Stimulated activated CD8-positive, alpha-beta memory T cell treated with anti-CD3 and anti-CD28 coated beads, Interleukin-2, amount 100 ng/mL, for 48 hours (primary cell): ENCODE measurements around the gene RAET1E.
"Not testable (repeated sequence)": the region's sequence is repeated elsewhere in the genome, so short reads cannot be mapped to it uniquely, and the experiment has no call there.

Source experiments
- DNase-seq, 2 donors: peaks; one replicate each; pipeline ENCODE4 v3.0.0-alpha.2; 2020; ENCODE audit warnings: low read depth in 2 of 2

Gene RAET1E

DNA sequence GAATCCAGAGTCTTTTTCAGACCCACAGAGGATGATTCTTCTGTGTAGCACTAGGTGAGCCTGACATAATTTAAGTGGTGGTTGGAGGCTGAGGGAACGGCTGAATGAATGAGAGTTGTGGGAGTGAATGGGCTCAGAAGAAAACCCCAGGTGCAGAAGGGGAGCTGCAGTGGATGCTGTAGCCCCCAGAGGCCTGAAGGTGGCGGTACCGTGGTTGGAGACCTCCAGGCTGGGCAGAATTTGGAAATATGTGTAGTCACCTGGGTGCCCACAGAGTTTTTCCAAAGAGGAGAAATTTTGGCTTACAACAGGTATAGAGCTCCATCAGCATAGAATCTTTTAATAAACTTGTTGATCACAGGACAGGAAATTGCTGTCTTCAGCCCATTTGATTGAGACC is 31.5 kb upstream of the RAET1E start:
- DNase-seq = no peak

DNA sequence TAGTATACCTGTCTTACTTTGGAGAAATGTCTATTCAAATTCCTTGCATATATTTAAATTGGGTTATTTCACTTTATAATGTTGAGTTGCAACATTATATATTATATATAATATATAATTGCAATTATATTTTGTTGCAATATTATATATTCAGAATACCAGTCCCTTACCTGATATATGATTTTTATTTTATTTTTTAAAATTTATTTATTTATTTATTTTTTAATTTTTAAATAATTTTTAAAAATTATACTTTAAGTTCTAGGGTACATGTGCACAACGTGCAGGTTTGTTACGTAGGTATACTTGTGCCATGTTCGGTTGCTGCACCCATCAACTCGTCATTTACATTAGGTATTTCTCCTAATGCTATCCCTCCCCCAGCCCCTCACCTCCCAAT is 29.1 kb upstream of the RAET1E start:
- DNase-seq = not testable (repeated sequence)

GRCh38 chr6:149925974-149926777 is 28.3 kb upstream of the RAET1E start:
- DNase-seq = peak; percentile 73 to 78

GRCh38 chr6:149925253-149925973 is 27.5 kb upstream of the RAET1E start:
- no peak for DNase-seq

DNA sequence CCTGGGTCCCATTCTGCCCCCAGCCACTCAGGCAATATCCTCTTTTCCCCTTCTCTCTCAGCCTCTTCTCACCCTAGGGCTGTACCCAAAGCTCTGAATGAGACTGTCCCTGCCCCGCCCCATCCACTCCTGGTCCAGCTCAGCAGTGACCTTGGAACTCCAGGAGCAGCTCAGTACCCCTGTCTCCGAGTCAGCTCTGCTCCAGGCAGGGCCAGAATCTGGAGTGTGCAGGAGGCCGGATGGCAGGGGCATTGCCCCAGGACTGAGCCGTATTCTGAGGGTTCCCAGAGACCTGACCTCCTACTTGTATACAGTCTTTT is 27.0 kb upstream of the RAET1E start:
- DNase-seq = no peak

DNA sequence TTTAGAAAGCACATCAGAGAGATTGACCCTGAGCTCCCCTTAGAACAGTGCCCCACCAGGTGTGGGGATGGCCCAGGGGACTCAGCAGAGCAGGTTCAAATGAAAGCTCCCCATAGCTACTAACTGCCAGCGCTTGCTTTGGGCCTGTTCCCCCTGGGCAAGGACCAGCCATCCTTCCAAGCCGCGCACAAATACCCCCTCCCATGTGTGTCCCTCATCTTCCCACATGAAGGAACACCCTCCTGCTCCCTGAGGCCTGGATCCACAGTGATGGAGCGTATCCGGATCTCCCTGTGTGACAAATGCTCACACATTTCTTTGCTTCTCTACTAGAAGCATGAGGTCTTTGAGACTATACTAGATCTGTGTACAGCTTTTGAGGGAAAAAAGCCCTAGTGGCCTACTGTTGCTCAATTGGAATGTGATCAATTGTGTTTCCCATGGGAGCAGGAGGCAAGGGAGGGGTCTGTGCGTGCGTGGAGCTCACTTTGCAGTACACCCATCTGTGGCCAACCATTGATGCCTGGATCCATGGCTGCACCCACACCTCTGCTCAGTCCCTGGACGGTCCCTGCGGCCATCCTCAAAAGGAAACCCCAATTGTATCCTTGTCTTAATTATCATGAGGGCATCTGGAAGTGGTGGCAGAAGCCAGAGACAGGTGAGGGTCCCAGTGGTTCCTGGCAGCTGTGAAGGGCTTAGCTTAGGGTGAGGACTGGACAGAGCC is 26.5 kb upstream of the RAET1E start:
- DNase-seq = no peak

DNA sequence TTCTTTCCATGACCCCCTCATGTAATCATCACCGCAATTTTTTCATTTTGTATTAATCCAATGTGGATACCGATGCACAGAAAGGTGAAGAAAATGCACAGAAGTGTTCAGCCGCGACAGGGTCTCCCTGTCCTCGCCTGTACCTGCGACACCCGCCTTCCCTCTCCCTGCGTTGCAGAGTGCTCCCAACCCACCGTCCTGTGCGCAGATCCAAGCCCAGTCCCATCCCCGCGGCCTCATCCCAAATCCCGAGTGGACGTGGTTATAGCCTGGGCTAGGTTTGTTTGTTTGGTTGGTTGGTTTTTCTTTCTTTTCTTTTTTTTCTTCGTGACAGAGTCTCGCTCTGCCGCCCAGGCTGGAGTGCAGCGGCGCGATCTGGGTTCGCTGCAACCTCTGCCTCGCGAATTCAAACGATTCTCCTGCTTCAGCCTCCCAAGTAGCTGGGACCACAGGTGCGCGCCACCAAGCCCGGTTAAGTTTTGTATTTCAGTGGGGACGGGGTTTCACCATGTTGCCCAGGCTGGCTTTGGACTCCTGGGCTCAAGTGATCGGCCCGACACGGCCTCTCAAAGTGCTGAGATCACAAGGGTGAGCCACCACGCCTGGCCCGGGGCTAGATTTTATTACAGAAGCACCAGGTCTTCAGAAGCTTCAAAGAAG is 25.5 kb upstream of the RAET1E start:
- no peak for DNase-seq

DNA sequence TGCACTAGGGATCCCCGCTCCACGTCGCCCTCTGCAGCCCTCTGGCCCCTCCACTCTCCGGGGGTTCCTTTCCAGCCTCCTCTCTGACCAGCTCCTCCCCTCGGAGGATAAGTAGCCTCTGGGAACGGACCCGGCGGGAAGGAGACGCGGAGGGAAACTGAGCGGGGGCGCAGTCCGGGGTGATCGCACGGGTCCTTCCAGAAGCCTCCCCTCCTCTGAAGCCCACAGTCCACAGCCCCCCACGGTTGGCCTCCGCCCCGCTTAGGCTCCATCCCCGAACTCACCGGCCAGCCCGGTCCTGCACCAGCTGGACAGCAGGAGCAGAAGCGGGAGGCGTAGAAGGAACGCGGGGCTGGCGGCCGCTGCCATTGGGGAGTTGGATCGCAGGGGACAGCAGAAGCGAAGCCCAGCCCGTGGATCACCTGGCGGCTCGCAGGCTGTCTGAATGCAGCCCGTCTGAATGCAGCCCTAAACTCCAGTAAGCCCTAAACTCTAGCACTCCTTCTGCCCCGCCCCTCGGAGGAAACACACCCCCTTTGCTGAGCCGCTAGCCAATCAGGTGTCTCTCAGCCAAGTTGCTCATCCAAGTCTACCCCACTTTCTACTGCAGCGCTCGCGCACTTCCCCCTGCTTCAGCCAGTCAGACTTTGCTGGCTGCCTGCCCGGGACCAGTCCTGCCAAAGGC is 24.9 kb upstream of the RAET1E start, which contains the start of gene RAET1G:
Gene RAET1G, minus strand, starts transcription at position 480 of the 685 bp plus-strand sequence. Its CDS starts 111 bp downstream, at position 369.
- DNase-seq = peak; percentile 65 to 74

GRCh38 chr6:149922091-149922490 is 24.2 kb upstream of the RAET1E start:
- not testable (repeated sequence) for DNase-seq

GRCh38 chr6:149921361-149921760 is 23.4 kb upstream of the RAET1E start:
- no peak for DNase-seq

GRCh38 chr6:149919834-149920225 is 21.9 kb upstream of the RAET1E start:
- DNase-seq = no peak

GRCh38 chr6:149919126-149919833 is 21.4 kb upstream of the RAET1E start:
- DNase-seq = not testable (repeated sequence)

GRCh38 chr6:149918151-149918905 is 20.4 kb upstream of the RAET1E start:
- no peak for DNase-seq

DNA sequence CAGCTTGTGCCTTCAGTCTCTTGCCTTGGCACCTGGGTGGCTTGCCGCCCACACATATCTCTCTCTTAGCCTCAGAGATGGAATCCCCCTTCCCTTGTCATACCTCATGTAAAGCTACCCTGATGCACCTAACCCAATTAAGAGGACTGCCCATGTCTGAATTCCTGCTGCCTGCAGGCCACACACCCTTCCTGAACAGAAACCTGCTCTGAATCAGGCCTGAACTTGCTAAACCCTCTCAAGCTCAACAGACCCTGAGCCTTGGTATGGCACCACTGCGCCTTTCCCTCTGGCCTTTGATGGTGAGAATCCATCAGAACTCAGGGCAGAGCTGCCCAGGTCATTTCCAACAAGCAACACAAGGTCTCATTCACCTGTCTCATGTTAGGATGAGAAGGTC is 19.8 kb upstream of the RAET1E start:
- no peak for DNase-seq

DNA sequence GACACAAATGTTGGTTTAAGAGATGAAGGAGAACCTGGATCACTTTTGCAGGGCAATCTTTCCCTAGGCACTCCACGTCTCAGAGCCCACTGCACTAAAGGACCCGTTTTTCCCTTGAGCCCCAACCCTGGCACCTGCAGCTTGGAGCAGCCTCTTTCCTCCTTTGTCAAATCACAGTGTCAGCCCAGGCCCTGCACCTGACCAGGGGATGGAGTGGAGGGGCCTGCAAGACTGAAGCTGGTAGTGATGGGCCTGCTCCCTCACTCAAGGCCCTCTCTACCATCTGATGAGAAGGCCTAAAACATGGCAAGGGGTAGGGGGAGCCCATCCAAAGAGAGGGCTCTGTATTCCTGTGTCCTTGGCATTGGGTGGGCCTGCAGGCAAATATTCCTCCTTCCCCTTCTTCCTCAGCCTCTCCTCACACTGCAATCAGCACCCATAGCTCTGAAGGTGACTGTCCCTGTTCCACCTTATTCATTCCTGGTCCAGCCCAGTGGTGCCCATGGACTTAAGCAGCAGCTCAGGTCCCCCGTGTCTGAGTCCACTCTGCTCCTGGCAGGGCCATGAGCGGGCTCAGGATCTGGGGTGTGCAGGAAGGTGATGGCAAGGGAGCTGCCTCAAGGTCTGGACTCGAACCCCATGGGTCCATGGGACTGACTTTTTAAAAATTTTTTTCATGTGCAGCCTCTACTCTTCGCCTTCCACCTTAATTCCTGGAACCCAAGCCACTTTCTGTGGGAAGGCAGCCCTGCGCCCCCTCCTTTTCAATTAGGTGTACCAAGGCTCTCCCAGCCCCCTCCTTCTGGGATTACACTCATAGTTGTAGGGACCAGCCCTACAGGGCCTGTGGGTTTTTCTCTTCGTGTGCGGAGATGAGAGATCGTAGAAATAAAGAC is 18.3 kb upstream of the RAET1E start:
- DNase-seq = no peak

GRCh38 chr6:149913540-149914240 is 15.8 kb upstream of the RAET1E start:
- DNase-seq = no peak

DNA sequence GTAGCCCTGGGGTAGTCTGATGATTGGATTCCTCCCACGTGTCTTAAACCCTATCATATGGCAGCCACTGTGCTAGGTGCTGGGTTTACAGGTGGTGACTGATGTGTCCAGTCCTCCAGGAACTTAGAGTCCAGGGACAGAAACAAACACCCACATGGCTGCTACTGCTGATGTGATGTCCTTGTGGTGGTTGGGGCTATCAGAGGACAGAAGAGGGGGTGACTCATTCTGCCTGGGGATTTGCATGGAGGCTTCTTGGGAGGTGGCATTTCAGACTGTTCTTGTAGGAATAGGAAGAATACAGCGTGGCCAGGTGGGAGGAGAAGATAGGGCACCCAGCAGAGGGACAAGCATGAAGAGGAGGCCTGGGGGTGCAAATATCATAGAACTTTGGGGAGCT is 15.2 kb upstream of the RAET1E start:
- no peak for DNase-seq

DNA sequence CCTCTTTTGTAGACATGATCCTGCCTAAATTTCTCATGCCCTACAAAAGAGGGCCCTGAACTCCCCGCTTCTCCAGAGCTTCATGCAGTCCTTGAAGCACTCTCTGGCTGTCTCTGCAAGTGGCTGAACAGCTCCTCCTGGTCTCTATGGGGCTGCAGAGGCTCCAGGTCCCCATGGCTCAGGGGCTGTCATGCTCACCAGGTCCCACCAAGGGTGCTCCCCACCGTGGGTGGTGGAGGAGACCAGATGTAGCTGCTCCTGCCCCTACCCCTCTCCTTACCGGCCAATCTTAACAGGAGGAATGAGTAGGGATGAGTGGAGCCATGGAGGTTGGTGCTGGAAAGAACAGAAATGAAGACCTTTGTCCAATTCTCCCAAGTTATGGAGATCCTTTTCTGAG is 14.8 kb upstream of the RAET1E start:
- not testable (repeated sequence) for DNase-seq
